ENCODE data around the gene NMD3.
"Not testable (repeated sequence)": the region's sequence is repeated elsewhere in the genome, so short reads cannot be mapped to it uniquely, and the experiment has no call there.

Gene NMD3

DNA sequence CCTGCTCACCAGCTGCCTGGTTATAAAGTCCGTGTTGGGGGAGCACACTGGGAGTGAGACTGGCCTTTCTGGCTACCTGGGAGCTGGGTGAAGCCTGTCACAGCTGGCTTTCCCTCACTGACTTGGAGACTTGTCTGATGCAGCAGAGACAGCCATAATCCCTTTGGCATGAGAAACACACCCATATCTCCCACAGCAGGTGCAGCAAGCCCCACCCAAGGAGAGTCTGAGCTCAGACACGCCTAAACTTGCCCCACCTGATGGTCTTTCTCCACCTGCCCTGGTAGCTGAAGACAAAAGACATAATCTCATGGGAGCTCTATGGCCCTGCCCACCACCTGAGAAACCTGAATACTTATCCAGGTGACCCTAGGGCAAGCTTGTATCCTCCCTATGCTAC, 54.8 kb downstream of the NMD3 start:
- DNase-seq (ENCODE audit: low read depth in 2 of 2): no peak

DNA sequence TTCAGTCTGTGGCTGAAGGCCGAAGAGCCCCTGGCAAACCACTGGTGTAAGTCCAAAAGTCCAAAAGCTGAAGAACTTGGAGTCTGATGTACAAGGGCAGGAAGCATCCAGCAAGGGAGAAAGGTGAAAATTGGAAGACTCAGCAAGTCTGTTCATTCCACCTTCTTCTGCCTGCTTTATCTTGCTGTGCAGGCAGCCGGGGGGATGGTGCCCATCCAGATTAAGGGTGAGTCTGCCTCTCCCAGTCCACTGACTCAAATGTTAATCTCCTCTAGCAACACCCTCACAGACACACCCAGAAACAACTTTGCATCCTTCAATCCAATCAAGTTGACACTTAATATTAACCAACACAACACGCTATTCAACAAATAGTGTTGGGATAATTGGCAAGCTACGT, 61.3 kb downstream of the NMD3 start:
- DNase-seq (ENCODE audit: low read depth in 2 of 2): not testable (repeated sequence)

DNA sequence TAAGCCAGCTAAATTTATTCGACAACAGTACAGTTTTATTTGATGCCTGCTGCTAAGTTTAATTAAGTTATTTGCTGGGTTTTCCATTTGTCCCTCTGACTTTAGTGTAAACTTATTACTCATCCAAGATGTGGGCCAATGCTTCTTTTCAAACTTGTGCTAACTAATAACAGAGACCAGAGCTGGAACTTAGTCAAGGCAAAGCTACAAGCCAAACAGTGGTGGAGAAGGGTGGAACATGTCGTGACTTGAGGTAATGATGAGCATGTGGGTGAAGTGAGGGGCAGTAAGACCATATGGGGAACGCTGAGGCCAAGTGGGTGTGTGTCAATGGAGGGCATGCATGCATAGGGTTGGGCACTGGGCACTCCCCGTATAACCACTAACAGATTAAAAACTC, 63.9 kb downstream of the NMD3 start:
- DNase-seq (ENCODE audit: low read depth in 2 of 2): no peak

DNA sequence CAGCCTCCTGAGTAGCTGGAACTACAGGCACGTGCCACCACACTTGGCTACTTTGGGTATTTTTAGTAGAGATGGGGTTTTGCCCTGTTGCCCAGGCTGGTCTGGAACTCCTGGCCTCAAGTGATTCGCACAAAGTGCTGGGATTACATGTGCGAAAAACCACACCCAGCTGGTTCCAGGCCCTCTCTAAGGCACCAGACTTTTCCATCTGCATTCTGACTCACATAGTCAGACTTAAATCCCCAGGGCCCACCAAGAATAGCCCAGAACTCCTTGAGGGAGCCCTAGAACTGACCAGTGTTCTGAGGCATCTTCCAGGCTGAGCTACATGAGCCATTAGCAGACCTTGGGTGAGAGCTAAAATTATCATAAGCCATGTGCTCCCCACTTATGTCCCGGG, 68.1 kb downstream of the NMD3 start:
- DNase-seq (ENCODE audit: low read depth in 2 of 2): no peak

DNA sequence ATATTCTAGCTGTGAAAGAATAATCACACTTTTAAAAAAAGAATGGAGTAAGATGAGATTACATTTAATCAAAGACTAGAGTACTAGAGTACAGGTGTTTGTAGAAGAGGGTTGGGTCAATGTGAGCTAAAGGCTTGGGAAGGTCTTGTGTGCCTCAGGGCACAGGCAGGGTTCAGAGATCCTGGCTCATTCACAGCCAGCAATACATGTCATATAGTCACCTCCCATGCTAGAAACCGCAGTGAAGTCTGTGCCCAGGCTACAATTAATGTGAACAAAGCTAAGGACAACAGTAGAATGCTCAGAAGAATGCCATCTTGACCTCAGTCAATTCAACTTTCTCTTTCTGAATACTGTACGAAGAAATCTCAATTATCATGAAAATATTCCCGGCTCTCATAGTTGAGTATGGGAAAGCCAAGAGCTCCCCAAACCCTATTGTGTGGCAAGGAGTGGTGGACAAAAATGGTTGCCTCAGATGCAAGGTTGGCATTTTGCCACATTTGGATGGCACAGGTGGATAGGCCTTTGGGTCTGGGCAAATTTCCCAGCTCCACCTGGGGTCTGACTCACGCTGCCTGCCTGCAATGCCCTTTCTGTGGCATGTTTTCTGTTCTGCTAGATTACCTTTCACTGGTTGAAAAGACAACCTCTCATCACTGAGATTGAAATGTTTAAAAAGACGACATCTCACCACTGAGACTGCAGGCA, 70.2 kb downstream of the NMD3 start:
- no peak for DNase-seq (ENCODE audit: low read depth in 2 of 2)

DNA sequence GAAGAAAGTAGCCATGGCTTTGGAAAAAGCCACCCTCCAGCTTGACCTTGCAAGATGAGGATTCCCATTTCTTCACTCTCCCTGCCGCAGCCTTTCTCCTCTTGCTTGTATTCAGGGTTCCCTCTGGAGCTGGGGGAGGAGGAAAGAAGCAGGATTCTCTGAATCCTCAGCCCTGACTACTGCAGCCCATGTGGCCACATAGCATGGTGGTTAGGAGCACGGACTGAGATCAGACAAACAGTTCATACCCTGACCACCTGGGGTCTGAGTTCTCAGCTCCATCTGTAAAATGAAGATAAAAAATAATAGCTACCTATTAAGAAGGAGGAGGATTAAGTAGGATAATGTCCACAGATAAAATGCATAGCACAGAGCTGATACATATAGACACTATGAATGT, 72.3 kb downstream of the NMD3 start:
- no peak for DNase-seq (ENCODE audit: low read depth in 2 of 2)

DNA sequence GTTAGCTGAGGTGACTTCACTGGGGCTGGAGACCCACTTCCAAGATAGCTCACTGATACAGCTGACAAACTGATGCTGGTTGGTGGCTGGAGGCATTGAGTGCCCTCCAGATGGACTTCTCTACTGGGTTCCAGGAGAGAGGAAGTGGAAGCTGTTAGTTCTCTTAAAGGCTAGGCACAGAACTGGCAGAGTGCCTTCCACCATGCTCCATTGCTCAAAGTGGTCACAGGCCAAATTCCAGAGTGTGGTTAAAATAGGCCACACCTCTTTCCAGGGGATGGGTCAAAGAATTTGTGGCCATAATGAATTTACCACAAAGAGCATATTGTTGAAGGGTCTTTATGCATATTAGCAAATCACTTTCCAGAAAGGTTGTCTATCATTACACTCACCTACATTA, 74.2 kb downstream of the NMD3 start:
- no peak for DNase-seq (ENCODE audit: low read depth in 2 of 2)

DNA sequence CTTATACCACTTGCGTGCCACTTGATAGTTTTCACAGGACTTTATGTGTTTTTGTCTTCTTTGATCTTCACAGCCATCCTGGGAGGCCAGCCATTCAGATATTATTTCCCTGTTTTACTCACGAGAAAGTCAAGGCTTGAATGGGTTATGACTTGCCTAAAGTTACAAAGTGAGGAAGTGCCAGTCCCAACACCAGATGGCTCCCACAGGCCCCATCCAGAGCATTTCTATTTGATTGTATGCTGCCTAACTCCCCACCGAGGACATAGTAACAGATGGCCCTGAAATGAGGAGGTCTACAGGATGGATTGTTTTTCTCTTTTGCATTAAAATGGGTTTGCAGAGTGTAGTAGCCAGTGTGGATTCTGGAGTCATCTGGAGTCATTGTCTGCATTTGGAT, 75.7 kb downstream of the NMD3 start:
- DNase-seq (ENCODE audit: low read depth in 2 of 2): no peak
